GM10248 (cell line): ENCODE results near the gene TIMMDC1.

Experiments
- CTCF ChIA-PET: fragments of 300-600 bp; sonication (Branson Sonifier 250); formaldehyde crosslinking; extraction: SDS; loops from one replicate; lab custom pipeline; 2021; ENCODE audit warnings: antibody characterized with exemption; lab: Yijun Ruan, JAX
- POLR2A ChIA-PET: fragments of 350-650 bp; sonication (Branson Sonifier 250); formaldehyde crosslinking; extraction: SDS; loops from one replicate; lab custom pipeline; 2020; ENCODE audit warnings: antibody characterized with exemption; lab: Yijun Ruan, JAX
- DNase-seq: peaks from one replicate; pipeline ENCODE4 v3.0.0; 2012; ENCODE audit errors: extremely low spot score
- CTCF ChIP-seq: IDR thresholded peaks from 2 replicates; pipeline ENCODE4 v1.5.1; 2012; ENCODE audit warnings: mild to moderate bottlenecking, low read depth; ENCODE audit errors: extremely low read depth, missing control alignments, control extremely low read depth

Gene TIMMDC1

DNA sequence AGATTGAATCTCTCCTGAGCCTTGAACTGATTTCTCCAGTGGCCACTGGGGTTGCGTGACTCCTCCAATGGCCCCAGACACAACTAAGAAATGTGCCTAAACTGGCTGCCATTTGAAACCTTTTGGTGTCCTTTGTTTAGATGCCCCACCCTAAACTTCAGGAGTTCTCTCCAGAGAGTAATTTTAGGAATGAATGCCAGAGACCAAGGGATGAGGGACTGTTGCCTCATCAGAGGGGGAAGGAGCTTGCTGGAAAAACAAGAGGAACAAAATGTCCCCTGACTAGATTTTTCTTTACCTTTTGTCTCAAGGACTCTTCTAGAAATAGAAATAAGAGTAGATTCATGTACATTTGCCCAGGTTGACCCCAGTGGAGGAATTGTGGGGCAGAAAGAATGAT is 72.9 kb downstream of the TIMMDC1 start:
- CTCF ChIA-PET = interaction anchor here (3.4 kb wide), 1 partner anchor 29 kb away, joined by 18 read pairs; no protein-coding TSS in a partner anchor

GRCh38 chr3:119571688-119572087 is 73.3 kb downstream of the TIMMDC1 start:
- no peak for DNase-seq
- CTCF ChIA-PET = interaction anchor here (3.4 kb wide), 1 partner anchor 29 kb away, joined by 18 read pairs; no protein-coding TSS in a partner anchor
- POLR2A ChIA-PET = no interaction called here
- TF ChIP-seq CTCF = no peak

More for the DNA sequence above, 72.9 kb downstream of the TIMMDC1 start:
- TF ChIP-seq CTCF = no peak
- DNase-seq = no peak
- POLR2A ChIA-PET = no interaction called here
